HS-27A (cell line): ENCODE results near the gene EPHB4.
"Not testable (repeated sequence)": the region's sequence is repeated elsewhere in the genome, so short reads cannot be mapped to it uniquely, and the experiment has no call there.

Experiments
- DNase-seq: peaks from one replicate; pipeline ENCODE4 v3.0.0-alpha.2; 2012; ENCODE audit warnings: low read depth, missing footprints

EPHB4 gene

GRCh38 chr7:100785878-100786277, 41.4 kb downstream of the EPHB4 start:
- no peak for DNase-seq

GRCh38 chr7:100783804-100784203, 43.5 kb downstream of the EPHB4 start:
- no peak for DNase-seq

GRCh38 chr7:100781255-100781654, 46.1 kb downstream of the EPHB4 start:
- DNase-seq: no peak

GRCh38 chr7:100779359-100779758, 48.0 kb downstream of the EPHB4 start:
- no peak for DNase-seq

- DNase-seq: no peak
Observed at GRCh38 chr7:100778061-100778621, 49.2 kb downstream of the EPHB4 start.

- DNase-seq: no peak
Observed at GRCh38 chr7:100773491-100773890, 53.8 kb downstream of the EPHB4 start.

- DNase-seq: no peak
Observed at GRCh38 chr7:100768784-100769183, 58.5 kb downstream of the EPHB4 start.

- no peak for DNase-seq
Observed at GRCh38 chr7:100765250-100765649, 62.1 kb downstream of the EPHB4 start.

- DNase-seq: no peak
Observed at GRCh38 chr7:100764841-100765240, 62.5 kb downstream of the EPHB4 start.

- no peak for DNase-seq
Observed at GRCh38 chr7:100763556-100764140, 63.7 kb downstream of the EPHB4 start.

GRCh38 chr7:100762841-100763240, 64.5 kb downstream of the EPHB4 start:
- DNase-seq: not testable (repeated sequence)

- DNase-seq: no peak
Observed at GRCh38 chr7:100759357-100760171, 67.8 kb downstream of the EPHB4 start.

- no peak for DNase-seq
Observed at GRCh38 chr7:100753750-100754149, 73.6 kb downstream of the EPHB4 start.

GRCh38 chr7:100752994-100753393, 74.3 kb downstream of the EPHB4 start:
- DNase-seq: no peak
